GM19351 (cell line): ENCODE results near the gene TMED5.
"Not testable (repeated sequence)": the region's sequence is repeated elsewhere in the genome, so short reads cannot be mapped to it uniquely, and the experiment has no call there.

Experiments
- ATAC-seq: cut with Tn5 transposase; IDR thresholded peaks from one replicate; pipeline ENCODE4 v1.9.1; 2021; ENCODE audit warnings: mild to moderate bottlenecking, moderate library complexity; ENCODE audit not compliant: unreplicated experiment

Gene TMED5

DNA sequence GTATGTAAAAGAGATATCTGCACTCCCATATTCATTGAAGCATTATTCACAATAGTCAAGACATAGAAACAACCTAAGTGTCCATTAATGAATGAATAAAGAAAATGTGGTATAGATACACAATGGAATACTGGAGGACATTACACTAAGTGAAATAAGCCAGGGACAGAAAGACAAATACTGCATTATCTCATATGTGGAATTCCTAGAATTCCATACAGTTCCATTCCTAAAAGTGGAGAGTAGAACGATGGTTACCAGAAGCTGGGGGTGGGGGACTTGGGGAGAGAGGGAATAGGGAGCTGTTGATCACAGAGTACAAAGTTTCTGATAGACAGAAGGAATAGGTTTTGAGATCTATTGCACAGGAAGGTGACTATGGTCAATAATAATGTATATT is 7.4 kb downstream of the TMED5 start:
- no peak for ATAC-seq

- ATAC-seq, result no peak
These were observed 8.6 kb downstream of the TMED5 start for GRCh38 chr1:93171549-93172034.

GRCh38 chr1:93170141-93170678 is 10.0 kb downstream of the TMED5 start:
- not testable (repeated sequence) for ATAC-seq

GRCh38 chr1:93167006-93167405 is 13.2 kb downstream of the TMED5 start:
- ATAC-seq, result no peak

DNA sequence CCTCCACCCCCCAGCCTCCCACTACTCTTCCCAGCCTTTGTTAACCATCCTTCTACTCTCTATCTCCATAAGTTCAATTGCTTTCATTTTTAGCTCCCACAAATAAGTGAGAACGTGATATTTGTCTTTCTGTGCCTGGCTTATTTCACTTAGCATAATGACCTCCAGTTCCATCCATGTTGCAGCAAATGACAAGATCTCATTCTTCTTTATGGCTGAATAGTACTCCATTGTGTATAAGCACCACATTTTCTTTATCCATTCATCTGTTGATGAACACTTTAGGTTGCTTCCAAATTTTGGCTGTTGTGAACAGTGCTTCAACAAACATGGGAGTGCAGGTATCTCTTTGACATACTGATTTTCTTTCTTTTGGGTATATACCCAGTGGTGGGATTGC is 14.3 kb downstream of the TMED5 start:
- ATAC-seq, result not testable (repeated sequence)

DNA sequence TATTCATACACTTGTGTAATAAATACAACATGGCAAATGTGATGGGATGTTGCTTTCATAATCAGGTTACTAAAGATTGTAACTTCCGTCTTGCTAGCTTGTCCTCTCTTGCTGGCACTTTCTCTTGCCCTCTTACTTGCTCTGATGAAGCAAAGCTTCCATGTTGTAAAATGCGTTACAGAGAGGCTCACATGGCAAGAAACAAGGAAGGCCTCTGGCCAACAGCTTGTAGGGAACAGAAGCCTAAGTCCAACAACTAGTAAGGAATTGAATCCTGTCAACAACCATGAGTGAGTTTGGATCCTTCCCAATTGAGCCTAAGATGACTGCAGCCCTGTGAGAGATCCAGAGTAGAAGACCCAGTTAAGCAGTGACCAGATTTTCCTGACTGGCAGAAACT is 15.4 kb downstream of the TMED5 start:
- no peak for ATAC-seq

GRCh38 chr1:93163314-93163713 is 16.9 kb downstream of the TMED5 start:
- ATAC-seq, result not testable (repeated sequence)

DNA sequence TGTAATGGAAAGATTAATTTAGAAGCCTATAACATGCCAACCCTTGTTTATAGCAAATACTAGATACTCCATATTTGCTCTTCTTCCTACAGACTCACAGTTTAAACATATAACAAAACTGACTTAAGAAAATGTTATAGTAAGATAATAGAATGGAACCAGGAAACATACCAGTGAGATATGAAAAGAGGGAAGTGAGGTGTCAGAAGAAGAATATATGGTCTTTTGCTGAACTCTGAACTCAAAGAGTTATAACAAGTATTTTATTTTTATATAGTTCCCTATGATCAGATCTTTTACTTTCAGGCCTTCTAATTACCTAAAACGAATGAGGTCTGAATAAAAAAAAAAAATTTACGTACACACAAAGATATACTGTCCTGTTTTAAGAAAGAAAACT is 20.9 kb downstream of the TMED5 start:
- no peak for ATAC-seq

DNA sequence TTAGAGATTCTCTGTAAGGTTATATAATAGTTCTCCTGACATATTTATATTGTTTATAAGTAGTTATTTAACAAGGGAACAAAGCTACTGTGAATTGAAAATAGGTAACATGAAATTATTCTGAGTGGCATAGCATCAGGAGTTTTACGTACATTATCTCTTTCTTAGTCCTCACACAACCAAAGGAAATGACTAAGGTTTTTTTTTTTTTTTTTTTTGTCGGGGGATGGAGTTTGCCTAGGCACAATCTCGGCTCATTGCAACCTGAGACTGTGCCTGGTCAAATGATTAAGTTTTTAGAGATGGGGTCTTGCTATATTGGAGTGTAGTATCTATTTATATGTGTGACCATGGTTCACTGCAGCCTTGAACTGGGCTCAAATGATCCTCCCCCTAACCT is 24.9 kb downstream of the TMED5 start:
- ATAC-seq, result no peak

DNA sequence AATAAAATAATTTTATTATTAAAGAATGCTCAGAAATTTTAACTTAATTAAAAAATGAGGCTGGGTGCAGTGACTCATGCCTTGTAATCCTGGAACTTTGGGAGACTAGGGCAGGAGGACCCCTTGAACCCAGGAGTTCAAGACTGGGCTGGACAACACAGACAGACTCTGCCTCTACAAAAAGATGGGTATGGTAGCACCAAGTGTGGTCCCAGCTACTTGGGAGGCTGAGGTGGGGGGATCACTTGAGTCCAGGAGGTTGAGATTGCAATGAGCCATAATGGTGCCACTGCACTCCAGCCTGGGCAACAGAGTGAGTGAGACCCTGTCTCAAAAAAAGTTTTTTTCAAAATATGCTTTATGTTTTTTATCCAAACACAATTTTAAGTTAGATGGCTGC is 25.3 kb downstream of the TMED5 start:
- ATAC-seq, result no peak

DNA sequence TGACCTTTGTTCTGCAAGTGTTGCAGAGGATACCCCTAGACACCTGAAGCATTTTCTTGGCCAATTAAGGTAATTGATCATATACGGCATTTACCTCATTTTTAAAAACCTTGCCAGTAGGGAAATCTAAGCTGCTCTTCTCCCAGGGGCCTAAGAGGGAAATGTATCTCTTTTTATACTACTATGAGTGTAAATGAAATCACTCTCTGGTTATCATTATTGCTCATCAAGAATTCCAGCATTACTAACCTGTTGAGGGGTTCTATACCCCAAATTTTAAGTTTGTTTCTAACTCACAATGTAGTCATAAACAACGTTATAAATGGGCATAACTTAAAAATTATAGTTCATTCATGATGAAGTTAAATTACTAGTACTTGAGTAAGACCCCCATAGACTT is 27.4 kb downstream of the TMED5 start:
- ATAC-seq, result no peak

DNA sequence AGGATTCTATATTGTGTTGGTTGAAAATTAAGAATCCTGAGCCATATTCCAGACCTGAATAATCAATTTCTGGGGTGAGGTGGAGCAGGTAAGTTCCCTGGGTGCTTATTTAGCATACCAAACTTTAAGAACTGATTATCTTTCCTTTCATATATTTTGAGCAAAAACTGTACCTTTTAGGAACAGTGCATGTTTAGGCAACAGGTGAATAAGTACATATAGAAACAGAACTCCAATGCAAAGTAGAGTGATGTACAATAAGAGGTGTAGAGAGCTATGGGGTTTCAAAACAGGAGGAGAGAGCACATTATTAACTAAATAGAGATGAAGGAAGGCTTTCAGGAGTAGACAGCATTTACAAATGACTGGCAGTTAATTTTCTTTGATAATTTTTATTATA is 28.7 kb downstream of the TMED5 start:
- ATAC-seq, result no peak

DNA sequence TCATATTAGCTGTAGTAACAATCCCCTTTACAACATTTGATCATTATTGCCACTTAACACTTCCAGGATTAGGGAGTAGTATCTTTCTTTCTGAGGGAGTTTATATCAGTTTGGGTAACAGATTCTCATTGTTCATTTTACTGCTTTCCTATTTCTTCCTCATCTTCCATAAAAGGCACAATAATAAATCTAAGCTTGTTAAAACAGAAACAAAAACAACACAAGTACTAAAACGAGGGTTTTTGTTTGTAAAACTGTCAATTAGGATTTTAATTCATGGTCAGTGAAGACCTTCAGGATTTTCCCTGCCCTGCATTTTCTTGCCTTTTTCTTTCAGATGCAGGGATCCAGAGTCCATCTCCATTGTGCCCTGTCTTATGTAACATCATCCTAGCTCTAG is 29.5 kb downstream of the TMED5 start:
- no peak for ATAC-seq

- ATAC-seq, result no peak
These were observed 32.2 kb downstream of the TMED5 start for GRCh38 chr1:93148001-93148400.

GRCh38 chr1:93143769-93144168 is 36.4 kb downstream of the TMED5 start:
- no peak for ATAC-seq

DNA sequence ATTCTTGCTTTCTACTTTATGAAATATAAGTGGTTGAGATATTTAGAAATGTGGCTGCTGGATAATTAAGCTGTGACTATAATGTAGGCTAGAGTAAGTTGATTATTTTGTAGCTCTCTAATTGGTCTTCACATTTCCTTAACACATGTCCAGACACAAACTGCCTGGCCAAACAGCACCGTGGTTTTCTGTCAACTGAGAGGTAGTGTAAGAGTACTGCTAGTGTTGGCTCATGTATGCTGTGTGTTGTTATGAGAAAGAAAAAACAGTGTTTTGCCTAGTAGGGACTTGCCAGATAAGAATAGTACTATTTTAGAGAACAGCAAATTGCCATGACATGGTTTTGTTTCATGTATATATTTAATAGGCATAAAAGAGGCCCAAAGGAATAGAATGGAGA is 37.1 kb downstream of the TMED5 start:
- no peak for ATAC-seq

DNA sequence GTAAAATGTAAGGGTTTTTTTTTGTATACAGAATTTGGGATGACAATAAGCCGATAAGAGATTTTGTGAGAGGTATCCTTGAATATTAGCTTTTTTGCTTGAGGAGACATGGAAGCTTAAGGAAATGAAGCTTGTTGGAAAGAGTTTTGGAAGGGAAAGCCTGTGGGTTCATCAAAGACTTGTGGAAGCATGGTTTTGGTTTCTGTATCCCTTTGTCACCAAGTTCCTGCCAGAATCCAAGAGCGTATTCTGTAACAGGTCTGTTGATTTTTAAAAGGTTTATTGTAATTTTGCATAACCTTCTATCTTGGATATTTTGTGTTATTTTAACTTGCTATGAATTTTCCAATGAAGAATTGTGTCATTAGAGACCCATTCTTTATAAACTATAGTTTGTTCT is 38.1 kb downstream of the TMED5 start:
- ATAC-seq, result no peak

DNA sequence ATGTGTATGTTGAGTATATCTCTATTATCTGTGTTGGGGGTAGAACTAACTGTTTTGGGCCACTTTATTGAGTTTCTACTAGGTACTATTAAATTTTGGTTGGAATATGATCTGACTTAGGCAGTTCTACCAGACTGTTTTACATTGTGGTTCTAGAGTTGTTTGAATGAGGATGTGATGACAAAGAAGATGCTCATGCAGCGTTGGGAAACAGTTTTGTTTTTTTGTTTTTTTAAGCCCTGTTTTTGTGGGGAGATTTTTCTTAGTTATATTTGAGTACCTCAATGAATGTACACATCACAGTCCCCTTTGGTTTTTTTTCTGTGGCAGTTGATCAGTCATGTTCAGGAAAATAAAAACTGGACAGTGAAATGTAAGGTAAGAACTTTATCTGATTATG is 40.1 kb downstream of the TMED5 start:
- ATAC-seq, result no peak

DNA sequence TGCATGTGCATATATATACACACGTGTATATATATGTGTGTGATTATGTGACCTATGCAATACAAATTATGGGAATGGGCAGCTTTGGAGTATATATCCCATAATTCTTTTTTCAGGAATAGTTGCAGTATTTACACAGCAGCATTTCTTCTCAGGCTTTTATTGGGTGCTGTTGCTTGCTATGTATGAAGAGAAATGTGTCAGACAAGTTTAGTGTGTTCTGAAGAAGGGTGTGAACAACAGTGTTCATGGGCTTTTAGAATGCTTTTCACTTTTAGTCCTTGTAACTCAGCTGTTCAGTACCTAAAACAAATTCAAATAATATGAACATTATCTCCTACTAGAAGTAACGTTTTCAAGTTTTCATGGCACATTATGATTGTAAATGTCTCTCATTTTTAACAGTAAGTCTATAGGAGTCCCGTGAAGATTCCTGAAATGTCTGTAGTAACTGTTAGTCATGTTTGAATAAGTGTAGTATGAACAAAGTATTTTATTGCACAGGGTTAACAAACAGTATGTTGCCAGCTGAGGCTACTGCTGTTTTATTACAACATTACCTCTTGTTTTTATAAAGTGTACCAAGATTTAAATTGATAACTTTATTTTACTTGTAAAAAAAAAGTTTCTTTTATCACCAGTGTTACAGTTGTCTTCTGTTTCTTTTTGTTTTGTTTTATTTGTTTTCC is 42.5 kb downstream of the TMED5 start:
- ATAC-seq, result no peak

DNA sequence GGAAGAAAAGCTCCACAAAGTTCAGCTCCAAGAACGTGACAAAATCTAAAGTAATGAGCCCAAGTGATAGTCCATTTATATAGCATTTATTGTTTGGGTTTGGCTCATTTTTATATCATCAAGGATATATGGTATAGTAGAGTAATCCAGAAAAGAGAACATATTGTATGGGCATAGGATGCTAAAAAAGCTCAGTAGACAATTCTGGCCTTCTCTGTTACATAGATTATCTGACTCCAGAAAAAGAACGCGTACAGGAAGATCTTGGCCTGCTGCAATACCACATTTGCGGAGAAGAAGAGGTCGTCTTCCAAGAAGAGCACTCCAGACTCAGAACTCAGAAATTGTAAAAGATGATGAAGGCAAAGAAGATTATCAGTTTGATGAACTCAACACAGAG is 43.8 kb downstream of the TMED5 start:
- ATAC-seq, result no peak

GRCh38 chr1:93132638-93133037 is 47.6 kb downstream of the TMED5 start:
- no peak for ATAC-seq

DNA sequence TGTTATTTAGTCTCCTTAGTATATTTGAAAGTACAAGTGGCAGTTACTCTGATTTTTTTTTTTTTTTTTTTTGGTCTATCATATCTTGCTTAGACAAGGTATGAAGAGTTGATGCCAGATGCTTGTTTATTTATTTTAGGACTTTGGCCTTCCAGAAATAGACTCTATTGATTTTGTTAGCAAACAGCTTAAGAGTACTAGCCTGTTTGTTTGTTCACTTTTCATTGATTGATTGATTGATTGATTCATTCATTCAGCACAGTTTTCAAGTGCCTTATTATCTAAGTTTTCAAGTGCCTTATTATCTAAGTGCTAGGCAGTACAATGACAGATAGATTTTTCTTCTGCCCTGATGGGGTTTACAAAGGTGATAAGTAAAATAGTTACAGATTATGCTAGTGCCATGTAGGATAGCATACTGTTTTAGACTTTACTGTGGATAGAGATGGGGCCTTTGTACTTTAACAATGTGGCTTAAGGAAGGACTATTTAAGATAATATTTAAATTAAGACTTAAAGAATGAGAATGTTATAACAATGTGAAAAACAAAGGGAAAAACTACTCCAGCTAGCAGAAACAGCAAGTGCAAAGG is 50.6 kb downstream of the TMED5 start:
- no peak for ATAC-seq
